Uterus (tissue), 2 donors: ENCODE data around the gene TFF1.

Experiments used
- CTCF ChIP-seq, 4 experiments: fragments of 200-600 bp in 2 of 4; fragments of 450-650 bp in 2 of 4; sonication (generic) in 2 of 4; IDR thresholded peaks; one replicate each; pipeline ENCODE4 v1.5.1; 2016 to 2019; ENCODE audit warnings: antibody characterized with exemption in 4 of 4, mild to moderate bottlenecking in 2 of 4, moderate library complexity in 1 of 4
- POLR2A ChIP-seq, 2 donors: fragments of 450-650 bp; IDR thresholded peaks; one replicate each; pipeline ENCODE4 v1.6.1; 2016; ENCODE audit warnings: antibody characterized with exemption in 2 of 2, mild to moderate bottlenecking in 1 of 2, moderate library complexity in 1 of 2

GRCh38 chr21:42382915-42383314, 16.6 kb upstream of the TFF1 start:
- TF ChIP-seq POLR2A (IDR thresholded peaks at IDR 0.05) = no peak
- TF ChIP-seq CTCF (IDR thresholded peaks at IDR 0.05) = no peak
